ENCODE results near the gene TTC12. TPM values are rescaled to one million over a fixed set of nuclear protein-coding genes. Genes with fewer than 3 reads are reported as not detected.
A peak's percentile ranks its signal among the peaks of the same experiment; 100 is the strongest.

The TTC12 gene
- total RNA-seq, 2 donors from 2014 or later, result 21.6 TPM

GRCh38 chr11:113331441-113331840, 17.1 kb downstream of the TTC12 start:
- Histone ChIP-seq H3K9me3 (no peaks in the 10 kb centered on the region), H3K27ac (no peak overlapping the region), H3K4me1 (replicated peaks) (no peaks in the 10 kb centered on the region), H3K36me3 (peaks cover 0 to 3% of the 10 kb centered on the region in 2 donors), H3K27me3 (replicated peaks; ENCODE audit: insufficient read depth) (no peaks in the 10 kb centered on the region), H3K4me3 (no peak overlapping the region)
- no peak for DNase-seq (ENCODE audit: low spot score)
- 71% methylated on average over 5 of the region's 5 CpGs for WGBS
- TF ChIP-seq POLR2AphosphoS5 (IDR thresholded peaks at IDR 0.05) (no peak), POLR2A (IDR thresholded peaks at IDR 0.05) (no peak), CTCF (IDR thresholded peaks at IDR 0.05) (no peak)
- intact Hi-C loops (cut with DNase I), result no loop called here

GRCh38 chr11:113332023-113332422, 17.6 kb downstream of the TTC12 start:
- H3K9me3 ChIP-seq, result no peaks in the 10 kb centered on the region
- no peaks in the 10 kb centered on the region for H3K27me3 ChIP-seq (replicated peaks; ENCODE audit: insufficient read depth)
- H3K36me3 ChIP-seq, result peaks cover 0 to 3% of the 10 kb centered on the region in 2 donors
- H3K4me1 ChIP-seq (replicated peaks), result no peaks in the 10 kb centered on the region
- no peak overlapping the region for H3K27ac ChIP-seq
- 78% methylated on average over 7 of the region's 7 CpGs for WGBS
- H3K4me3 ChIP-seq, result no peak overlapping the region
- no peak for TF ChIP-seq CTCF (IDR thresholded peaks at IDR 0.05)
- TF ChIP-seq POLR2A (IDR thresholded peaks at IDR 0.05), result no peak
- no peak for TF ChIP-seq POLR2AphosphoS5 (IDR thresholded peaks at IDR 0.05)
- DNase-seq (ENCODE audit: low spot score), result no peak
- intact Hi-C loops (cut with DNase I), result no loop called here

GRCh38 chr11:113332638-113333329, 18.4 kb downstream of the TTC12 start:
- intact Hi-C loops (cut with DNase I), result no loop called here
- Histone ChIP-seq H3K4me1 (replicated peaks) (no peaks in the 10 kb centered on the region), H3K9me3 (no peaks in the 10 kb centered on the region), H3K27ac (no peak overlapping the region), H3K27me3 (replicated peaks; ENCODE audit: insufficient read depth) (no peaks in the 10 kb centered on the region), H3K36me3 (peaks cover 0 to 3% of the 10 kb centered on the region in 2 donors), H3K4me3 (no peak overlapping the region)
- TF ChIP-seq CTCF (IDR thresholded peaks at IDR 0.05), result no peak
- TF ChIP-seq POLR2A (IDR thresholded peaks at IDR 0.05), result no peak
- TF ChIP-seq POLR2AphosphoS5 (IDR thresholded peaks at IDR 0.05), result no peak
- no peak for DNase-seq (ENCODE audit: low spot score)
- 95% methylated on average over 6 of the region's 6 CpGs for WGBS

- WGBS, result 85% methylated on average over 1 of the region's 1 CpG
- no peak for DNase-seq (ENCODE audit: low spot score)
- Histone ChIP-seq H3K4me3 (no peak overlapping the region), H3K9me3 (no peaks in the 10 kb centered on the region), H3K27me3 (replicated peaks; ENCODE audit: insufficient read depth) (no peaks in the 10 kb centered on the region), H3K36me3 (peaks cover 0 to 6% of the 10 kb centered on the region in 2 donors), H3K4me1 (replicated peaks) (no peaks in the 10 kb centered on the region), H3K27ac (no peak overlapping the region)
- intact Hi-C loops (cut with DNase I), result no loop called here
- TF ChIP-seq POLR2AphosphoS5 (IDR thresholded peaks at IDR 0.05), result no peak
- no peak for TF ChIP-seq CTCF (IDR thresholded peaks at IDR 0.05)
- TF ChIP-seq POLR2A (IDR thresholded peaks at IDR 0.05), result no peak
These were observed 19.8 kb downstream of the TTC12 start for GRCh38 chr11:113334183-113334582.

- no peaks in the 10 kb centered on the region for H3K9me3 ChIP-seq
- peaks cover 6% of the 10 kb centered on the region for H3K4me1 ChIP-seq (replicated peaks)
- DNase-seq (ENCODE audit: low spot score), result no peak
- H3K36me3 ChIP-seq, result peaks cover 0 to 6% of the 10 kb centered on the region in 2 donors
- H3K4me3 ChIP-seq, result no peak overlapping the region
- H3K27ac ChIP-seq, result peak overlapping the region in 1 of 2 donors; percentile 44
- no peak for TF ChIP-seq POLR2A (IDR thresholded peaks at IDR 0.05)
- TF ChIP-seq POLR2AphosphoS5 (IDR thresholded peaks at IDR 0.05), result no peak
- no peak for TF ChIP-seq CTCF (IDR thresholded peaks at IDR 0.05)
- no peaks in the 10 kb centered on the region for H3K27me3 ChIP-seq (replicated peaks; ENCODE audit: insufficient read depth)
- 65% methylated on average over 4 of the region's 4 CpGs for WGBS
- intact Hi-C loops (cut with DNase I), result no loop called here
These were observed 24.3 kb downstream of the TTC12 start for GRCh38 chr11:113338730-113339129.

All from prostate gland (tissue), 2 donors.